ENCODE results near the gene SLC35C1. TPM values are rescaled to one million over a fixed set of nuclear protein-coding genes. Genes with fewer than 3 reads are reported as not detected.

The SLC35C1 gene
- polyA plus RNA-seq, 1 donor (not counting 4 experiments of a cell fraction or from before 2014, with no cell fraction given) = 4.9 TPM

GRCh38 chr11:45761659-45762058 lies 43.3 kb upstream of the SLC35C1 start:
- Histone ChIP-seq H3K9me3 (ENCODE audit: control insufficient read depth, low read depth, low read length) (no peaks in the 10 kb centered on the region), H3K4me2 (ENCODE audit: control insufficient read depth, extremely low read depth, insufficient read depth, low read depth, low read length) (no peak overlapping the region), H3K27me3 (ENCODE audit: control insufficient read depth, extremely low read depth, insufficient read depth, low read length) (peaks cover 3% of the 10 kb centered on the region), H3K4me1 (ENCODE audit: control insufficient read depth, extremely low read depth, insufficient read depth, low read length) (no peaks in the 10 kb centered on the region), H3K79me2 (ENCODE audit: control insufficient read depth, insufficient read depth, low read length) (no peaks in the 10 kb centered on the region), H4K20me1 (ENCODE audit: control insufficient read depth, extremely low read depth, insufficient read depth, low read length) (no peaks in the 10 kb centered on the region), H3K36me3 (ENCODE audit: control insufficient read depth in 2 of 2, extremely low read depth in 1 of 2, insufficient read depth in 2 of 2, low read length in 2 of 2) (no peaks in the 10 kb centered on the region), H3K4me3 (ENCODE audit: control insufficient read depth in 2 of 3, extremely low read depth in 1 of 3, insufficient read depth in 2 of 3, low read depth in 1 of 3, low read length in 3 of 3) (no peak overlapping the region), H2AFZ (ENCODE audit: control insufficient read depth, low read length) (no peak overlapping the region), H3K9ac (ENCODE audit: control insufficient read depth, extremely low read depth, insufficient read depth, low read length) (no peak overlapping the region), H3K27ac (ENCODE audit: control insufficient read depth, insufficient read depth, low read length) (no peak overlapping the region), H3K9me1 (ENCODE audit: control insufficient read depth, extremely low read depth, insufficient read depth, low read length) (no peaks in the 10 kb centered on the region)
- TF ChIP-seq EZH2 (IDR thresholded peaks at IDR 0.05; ENCODE audit: low read length) = no peak
- no peak for TF ChIP-seq CTCF (optimal IDR thresholded peaks at IDR 0.05 in 1 of 3, IDR thresholded peaks at IDR 0.05 in 1 of 3, conservative IDR thresholded peaks at IDR 0.05 in 1 of 3; ENCODE audit: extremely low read depth in 1 of 3, insufficient read depth in 2 of 3, low read length in 3 of 3)
- FAIRE-seq = no peak
- dilution Hi-C loops (cut with MboI; ENCODE audit: extremely low pct_ligation_motif_present, low sequenced_read_pairs) = no loop called here
- no peak for DNase-seq (ENCODE audit: low read depth, low spot score)

- FAIRE-seq (no peak), DNase-seq (ENCODE audit: low read depth, low spot score) (no peak)
- Histone ChIP-seq H3K4me3 (ENCODE audit: control insufficient read depth in 2 of 3, extremely low read depth in 1 of 3, insufficient read depth in 2 of 3, low read depth in 1 of 3, low read length in 3 of 3) (no peak overlapping the region), H2AFZ (ENCODE audit: control insufficient read depth, low read length) (no peak overlapping the region), H3K27ac (ENCODE audit: control insufficient read depth, insufficient read depth, low read length) (no peak overlapping the region), H4K20me1 (ENCODE audit: control insufficient read depth, extremely low read depth, insufficient read depth, low read length) (no peaks in the 10 kb centered on the region), H3K4me2 (ENCODE audit: control insufficient read depth, extremely low read depth, insufficient read depth, low read depth, low read length) (no peak overlapping the region), H3K4me1 (ENCODE audit: control insufficient read depth, extremely low read depth, insufficient read depth, low read length) (no peaks in the 10 kb centered on the region), H3K79me2 (ENCODE audit: control insufficient read depth, insufficient read depth, low read length) (no peaks in the 10 kb centered on the region), H3K36me3 (ENCODE audit: control insufficient read depth in 2 of 2, extremely low read depth in 1 of 2, insufficient read depth in 2 of 2, low read length in 2 of 2) (no peaks in the 10 kb centered on the region), H3K9me1 (ENCODE audit: control insufficient read depth, extremely low read depth, insufficient read depth, low read length) (no peaks in the 10 kb centered on the region), H3K27me3 (ENCODE audit: control insufficient read depth, extremely low read depth, insufficient read depth, low read length) (peaks cover 10% of the 10 kb centered on the region), H3K9me3 (ENCODE audit: control insufficient read depth, low read depth, low read length) (no peaks in the 10 kb centered on the region), H3K9ac (ENCODE audit: control insufficient read depth, extremely low read depth, insufficient read depth, low read length) (no peak overlapping the region)
- no peak for TF ChIP-seq EZH2 (IDR thresholded peaks at IDR 0.05; ENCODE audit: low read length)
- no peak for TF ChIP-seq CTCF (optimal IDR thresholded peaks at IDR 0.05 in 1 of 3, IDR thresholded peaks at IDR 0.05 in 1 of 3, conservative IDR thresholded peaks at IDR 0.05 in 1 of 3; ENCODE audit: extremely low read depth in 1 of 3, insufficient read depth in 2 of 3, low read length in 3 of 3)
- dilution Hi-C loops (cut with MboI; ENCODE audit: extremely low pct_ligation_motif_present, low sequenced_read_pairs) = no loop called here
These were observed 39.8 kb upstream of the SLC35C1 start for GRCh38 chr11:45765107-45765668.
